Activated T-cell treated with anti-CD3 and anti-CD28 coated beads, Interleukin-2, amount 50 U/mL, for 24 hours (primary cell): ENCODE measurements around the gene PSAP.
"Not testable (repeated sequence)": the region's sequence is repeated elsewhere in the genome, so short reads cannot be mapped to it uniquely, and the experiment has no call there.

Experiments
- DNase-seq: peaks from one replicate; pipeline ENCODE4 v3.0.0-alpha.2; 2020
- H3K27ac Mint-ChIP-seq: 2 replicates; pipeline ENCODE4 v1.8.0; 2020; ENCODE audit warnings: mild to moderate bottlenecking, mixed read lengths
- H3K27me3 Mint-ChIP-seq: 2 replicates; pipeline ENCODE4 v1.8.0; 2020; ENCODE audit warnings: mixed read lengths
- H3K36me3 Mint-ChIP-seq: 2 replicates; pipeline ENCODE4 v1.8.0; 2020; ENCODE audit warnings: low read depth, mixed read lengths
- H3K4me1 Mint-ChIP-seq: 2 replicates; pipeline ENCODE4 v1.8.0; 2020; ENCODE audit warnings: low read depth, mixed read lengths
- H3K4me3 Mint-ChIP-seq: 2 replicates; pipeline ENCODE4 v1.8.0; 2020; ENCODE audit warnings: mild to moderate bottlenecking, moderate library complexity, mixed read lengths
- H3K9me3 Mint-ChIP-seq: 2 replicates; pipeline ENCODE4 v1.8.0; 2020; ENCODE audit warnings: mixed read lengths

The PSAP gene

GRCh38 chr10:71881647-71882355, 30.8 kb upstream of the PSAP start:
- Mint-ChIP-seq H3K9me3 (no peaks in the 10 kb centered on the region), H3K27me3 (no peaks in the 10 kb centered on the region)
- no peak for DNase-seq

GRCh38 chr10:71881307-71881624, 30.2 kb upstream of the PSAP start:
- not testable (repeated sequence) for H3K27me3 Mint-ChIP-seq, H3K4me3 Mint-ChIP-seq, H3K9me3 Mint-ChIP-seq, DNase-seq, H3K27ac Mint-ChIP-seq, H3K36me3 Mint-ChIP-seq
- peaks cover 24% of the 10 kb centered on the region for H3K4me1 Mint-ChIP-seq

More at GRCh38 chr10:71881647-71882355, 30.8 kb upstream of the PSAP start:
- Mint-ChIP-seq H3K27ac (no peak overlapping the region), H3K36me3 (no peaks in the 10 kb centered on the region), H3K4me3 (no peak overlapping the region), H3K4me1 (peaks cover 24% of the 10 kb centered on the region)

- no peak for DNase-seq
- peaks cover 24% of the 10 kb centered on the region for H3K4me1 Mint-ChIP-seq
These were observed 29.6 kb upstream of the PSAP start for GRCh38 chr10:71880425-71881306.

DNA sequence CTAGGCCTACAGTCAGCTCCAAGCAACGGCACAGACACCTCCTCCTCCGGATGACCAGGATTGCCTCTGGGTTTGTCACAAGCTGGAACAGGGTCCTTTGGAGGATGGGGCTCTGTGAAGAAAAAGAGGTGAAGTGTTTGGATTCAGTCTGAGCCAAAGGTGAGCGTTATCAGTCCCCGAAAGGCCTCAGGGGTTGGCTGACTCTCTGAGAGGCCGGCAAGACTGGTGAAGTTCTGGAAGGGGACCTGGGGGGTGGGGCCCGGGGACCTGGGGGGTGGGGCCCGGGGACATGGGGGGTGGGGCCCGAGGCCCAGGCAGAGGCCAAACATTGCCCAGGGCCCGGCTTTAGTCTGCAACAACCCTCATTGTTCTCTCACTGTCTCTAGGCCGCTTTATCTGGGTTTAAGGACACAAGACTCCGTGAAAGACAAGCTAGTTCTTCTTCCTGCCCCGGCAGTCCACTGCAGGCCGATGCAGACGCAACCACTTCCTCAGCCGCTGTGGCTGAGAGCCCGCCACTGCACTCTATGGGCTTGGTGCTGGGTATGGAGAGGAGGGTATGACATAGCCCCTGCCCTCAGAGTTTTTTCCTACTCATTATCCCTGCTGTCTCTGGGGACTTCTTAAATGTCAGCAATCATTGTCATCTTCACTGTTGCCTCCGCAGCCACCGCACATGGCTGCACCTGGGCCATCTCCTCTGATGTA, 27.4 kb upstream of the PSAP start:
- H3K27me3 Mint-ChIP-seq, result no peaks in the 10 kb centered on the region
- no peak overlapping the region for H3K4me3 Mint-ChIP-seq
- no peaks in the 10 kb centered on the region for H3K36me3 Mint-ChIP-seq
- H3K27ac Mint-ChIP-seq, result no peak overlapping the region
- peaks cover 23% of the 10 kb centered on the region for H3K4me1 Mint-ChIP-seq
- H3K9me3 Mint-ChIP-seq, result no peaks in the 10 kb centered on the region
- no peak for DNase-seq

More at GRCh38 chr10:71880425-71881306, 29.6 kb upstream of the PSAP start:
- Mint-ChIP-seq H3K27ac (no peak overlapping the region), H3K27me3 (no peaks in the 10 kb centered on the region), H3K9me3 (no peaks in the 10 kb centered on the region), H3K4me3 (no peak overlapping the region), H3K36me3 (no peaks in the 10 kb centered on the region)

DNA sequence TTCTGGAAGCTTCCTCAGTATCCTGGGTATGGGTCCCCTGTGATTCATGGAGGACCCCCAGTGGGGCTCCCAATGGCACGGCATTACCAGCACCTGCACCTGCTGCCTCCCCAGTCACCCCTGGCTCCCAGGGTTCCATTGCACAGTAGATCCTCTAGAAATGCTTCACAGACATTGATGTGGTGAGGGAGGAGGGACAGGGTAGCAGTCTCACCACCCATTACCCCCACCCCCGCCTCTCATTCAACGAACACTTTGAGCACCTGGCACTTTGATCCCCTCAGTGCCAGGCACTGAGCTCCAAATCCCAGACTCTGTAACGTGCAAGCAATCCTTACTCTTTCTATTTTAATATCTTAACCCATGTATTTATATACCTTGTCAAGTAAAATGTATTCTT, 26.8 kb upstream of the PSAP start:
- Mint-ChIP-seq H3K36me3 (no peaks in the 10 kb centered on the region), H3K27ac (no peak overlapping the region), H3K4me1 (peaks cover 16% of the 10 kb centered on the region), H3K27me3 (no peaks in the 10 kb centered on the region), H3K4me3 (no peak overlapping the region), H3K9me3 (no peaks in the 10 kb centered on the region)
- no peak for DNase-seq

GRCh38 chr10:71874680-71875354, 23.8 kb upstream of the PSAP start:
- not testable (repeated sequence) for DNase-seq, H3K27ac Mint-ChIP-seq, H3K4me3 Mint-ChIP-seq, H3K36me3 Mint-ChIP-seq, H3K27me3 Mint-ChIP-seq, H3K9me3 Mint-ChIP-seq
- H3K4me1 Mint-ChIP-seq, result peaks cover 19% of the 10 kb centered on the region

DNA sequence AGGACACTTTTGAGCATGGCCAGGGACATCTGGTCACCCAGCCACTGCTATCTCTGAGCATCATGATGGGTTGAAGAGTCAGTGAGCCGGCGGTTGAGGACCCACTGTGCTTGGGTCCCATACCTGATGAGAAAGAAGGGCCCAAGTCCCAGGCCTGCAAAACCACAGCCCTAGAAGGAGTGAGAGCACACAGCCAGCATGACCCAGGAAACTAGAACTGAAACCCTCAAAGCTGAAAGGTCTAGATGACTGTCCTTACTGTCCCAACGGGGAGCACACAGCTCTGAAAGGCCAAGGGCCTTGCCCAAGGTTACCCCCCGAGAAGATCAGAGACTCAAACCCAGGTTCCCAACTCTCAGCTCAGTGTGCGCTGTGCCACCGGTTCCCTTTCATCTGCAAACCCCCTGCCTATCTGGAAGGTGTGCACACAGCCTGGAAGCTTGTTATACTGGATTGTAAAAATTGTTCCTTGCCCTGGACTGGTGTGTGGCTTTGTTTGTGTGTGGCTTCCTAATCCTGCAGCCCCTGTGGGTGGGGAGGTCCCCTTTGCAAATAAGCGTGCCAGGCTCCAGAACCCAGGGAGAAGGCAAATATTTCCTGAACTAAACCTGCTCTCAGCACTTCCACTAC, 22.6 kb upstream of the PSAP start:
- no peak overlapping the region for H3K27ac Mint-ChIP-seq
- no peaks in the 10 kb centered on the region for H3K9me3 Mint-ChIP-seq
- H3K27me3 Mint-ChIP-seq, result no peaks in the 10 kb centered on the region
- no peak for DNase-seq
- no peak overlapping the region for H3K4me3 Mint-ChIP-seq
- no peaks in the 10 kb centered on the region for H3K36me3 Mint-ChIP-seq
- H3K4me1 Mint-ChIP-seq, result peaks cover 14% of the 10 kb centered on the region

GRCh38 chr10:71869601-71870000, 18.6 kb upstream of the PSAP start:
- H3K9me3 Mint-ChIP-seq, DNase-seq, H3K27me3 Mint-ChIP-seq, H3K36me3 Mint-ChIP-seq, H3K4me1 Mint-ChIP-seq, H3K27ac Mint-ChIP-seq, H3K4me3 Mint-ChIP-seq: not testable (repeated sequence)

GRCh38 chr10:71868192-71868697, 17.2 kb upstream of the PSAP start:
- H3K27me3 Mint-ChIP-seq, result no peaks in the 10 kb centered on the region
- no peaks in the 10 kb centered on the region for H3K9me3 Mint-ChIP-seq
- H3K4me3 Mint-ChIP-seq, result no peak overlapping the region
- H3K27ac Mint-ChIP-seq, result no peak overlapping the region
- peaks cover 7% of the 10 kb centered on the region for H3K4me1 Mint-ChIP-seq
- DNase-seq, result no peak
- H3K36me3 Mint-ChIP-seq, result no peaks in the 10 kb centered on the region

DNA sequence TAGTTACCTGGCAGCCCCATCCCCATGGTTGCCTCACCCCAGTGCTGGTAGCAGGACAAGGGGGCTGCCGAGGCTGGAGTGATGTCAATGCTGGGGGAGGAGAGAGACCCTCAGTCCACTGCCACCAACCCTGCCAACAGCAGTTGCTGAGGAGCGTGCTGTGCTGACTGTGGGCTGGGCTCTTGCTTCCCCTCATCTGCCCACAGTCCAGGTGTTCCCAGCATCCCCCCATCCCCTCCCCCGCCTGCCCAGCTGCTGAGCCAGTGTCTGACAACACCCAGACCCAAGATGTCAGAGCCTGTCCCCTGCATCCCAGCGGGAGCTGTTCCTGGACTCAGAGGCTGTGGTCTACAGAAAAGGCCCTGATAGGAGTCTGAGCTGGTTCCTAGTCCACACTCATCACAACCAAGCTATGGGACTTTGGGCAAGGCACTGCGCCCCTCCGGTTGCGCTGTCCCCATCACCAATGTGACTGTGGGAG, 14.6 kb upstream of the PSAP start:
- H3K36me3 Mint-ChIP-seq, result no peaks in the 10 kb centered on the region
- H3K27me3 Mint-ChIP-seq, result no peaks in the 10 kb centered on the region
- no peak for DNase-seq
- H3K4me3 Mint-ChIP-seq, result no peak overlapping the region
- H3K4me1 Mint-ChIP-seq, result peaks cover 8% of the 10 kb centered on the region
- no peaks in the 10 kb centered on the region for H3K9me3 Mint-ChIP-seq
- H3K27ac Mint-ChIP-seq, result no peak overlapping the region

DNA sequence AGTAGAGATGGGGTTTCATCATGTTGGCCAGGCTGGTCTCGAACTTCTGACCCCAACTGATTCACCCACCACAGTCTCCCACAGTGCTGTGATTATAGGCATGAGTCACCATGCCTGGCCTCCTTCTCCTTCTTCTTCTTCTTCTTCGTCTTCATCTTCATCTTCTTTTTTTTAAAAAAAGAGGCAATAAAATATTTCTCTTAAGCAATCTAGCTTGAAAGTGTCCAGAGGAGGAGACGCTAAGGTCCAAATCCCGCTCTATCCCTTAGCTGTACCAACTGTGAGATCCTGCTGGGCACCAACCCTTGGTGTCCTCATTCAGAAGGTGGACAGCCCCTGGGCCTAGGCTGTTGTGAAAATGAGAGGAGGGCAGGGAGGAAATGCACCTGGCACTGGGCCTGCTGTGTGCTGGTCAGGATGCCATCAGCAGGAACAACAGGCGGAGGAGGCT, 13.9 kb upstream of the PSAP start:
- Mint-ChIP-seq H3K4me1 (peaks cover 15% of the 10 kb centered on the region), H3K4me3 (no peak overlapping the region), H3K27me3 (no peaks in the 10 kb centered on the region), H3K9me3 (no peaks in the 10 kb centered on the region), H3K27ac (no peak overlapping the region), H3K36me3 (no peaks in the 10 kb centered on the region)
- no peak for DNase-seq

GRCh38 chr10:71863203-71863602, 12.2 kb upstream of the PSAP start:
- H3K27ac Mint-ChIP-seq, result no peak overlapping the region
- H3K36me3 Mint-ChIP-seq, result no peaks in the 10 kb centered on the region
- H3K4me1 Mint-ChIP-seq, result peaks cover 15% of the 10 kb centered on the region
- no peak for DNase-seq
- no peaks in the 10 kb centered on the region for H3K27me3 Mint-ChIP-seq
- no peak overlapping the region for H3K4me3 Mint-ChIP-seq
- H3K9me3 Mint-ChIP-seq, result no peaks in the 10 kb centered on the region

- H3K9me3 Mint-ChIP-seq, result no peaks in the 10 kb centered on the region
- peak; percentile 50 for DNase-seq
- H3K36me3 Mint-ChIP-seq, result no peaks in the 10 kb centered on the region
- no peak overlapping the region for H3K4me3 Mint-ChIP-seq
- no peaks in the 10 kb centered on the region for H3K27me3 Mint-ChIP-seq
- peaks cover 15% of the 10 kb centered on the region for H3K4me1 Mint-ChIP-seq
- H3K27ac Mint-ChIP-seq, result peak overlapping the region; percentile 85
These were observed 9.4 kb upstream of the PSAP start for GRCh38 chr10:71860243-71861029.
